ENCODE data around the gene RLF. TPM values are rescaled to one million over a fixed set of nuclear protein-coding genes. Genes with fewer than 3 reads are reported as not detected.

The RLF gene
- total and polyA plus RNA-seq, 9 of the 15 experiments (the other 6 are each of a cell fraction or from before 2014, with no cell fraction given) = 3.6 to 35.0 (median 21.2) TPM

GRCh38 chr1:40179496-40180089 lies 18.4 kb downstream of the RLF start:
- intact Hi-C loops (cut with micrococcal nuclease) (no loop called here), in situ Hi-C loops (cut with MboI) (no loop called here)
- Histone ChIP-seq H3K9me3 (replicated peaks; ENCODE audit: control insufficient read depth, insufficient read depth, low read depth, low read length) (no peaks in the 10 kb centered on the region), H3K4me1 (replicated peaks in 1 of 2; ENCODE audit: control insufficient read depth in 2 of 2, insufficient read depth in 2 of 2, low read length in 2 of 2) (peaks cover 34 to 47% of the 10 kb centered on the region in 2 experiments; a peak in 4 of 5 replicates), H3K4me2 (ENCODE audit: insufficient read depth, low read length) (peak overlapping the region; percentile 40; the same call in 1 of the 2 replicates), H3K36me3 (ENCODE audit: control insufficient read depth, insufficient read depth, low read length) (no peaks in the 10 kb centered on the region; the same call in 2 of the 3 replicates), H4K20me1 (replicated peaks; ENCODE audit: control insufficient read depth, insufficient read depth, low read length) (peaks cover 15% of the 10 kb centered on the region; the same call in 1 of the 2 replicates), H3K79me2 (ENCODE audit: control insufficient read depth, insufficient read depth, low read length) (peaks cover 99% of the 10 kb centered on the region), H2AFZ (ENCODE audit: low read depth, low read length) (no peak overlapping the region), H3K9ac (ENCODE audit: insufficient read depth in 1 of 2, low read depth in 2 of 2, low read length in 2 of 2) (no peak overlapping the region), H3K27ac (ENCODE audit: extremely low read depth, low read depth, low read length) (peak overlapping the region; percentile 19; the same call in 2 of the 3 replicates), H3K9me1 (ENCODE audit: control insufficient read depth, insufficient read depth, low read length) (no peaks in the 10 kb centered on the region), H3K4me3 (no peak overlapping the region), H3K27me3 (ENCODE audit: control insufficient read depth in 2 of 2, insufficient read depth in 2 of 2, low read length in 2 of 2) (no peaks in the 10 kb centered on the region)
- ATAC-seq = no peak
- no TSS peak for BruUV-seq (replicated peaks)
- TF ChIP-seq CEBPB (tag; IDR thresholded peaks at IDR 0.05) (peak; percentile 75), CEBPG (CRISPR knock-in tag; IDR thresholded peaks at IDR 0.05) (no peak), CEBPG (tag; conservative IDR thresholded peaks at IDR 0.05 in 1 of 2, IDR thresholded peaks at IDR 0.05 in 1 of 2) (peak; percentile 27 to 64; a peak in 2 of 4 replicates), ILK (tag; IDR thresholded peaks at IDR 0.05; ENCODE audit: borderline replicate concordance, low read depth) (0 out of 2 replicates have a peak, but pooled peaks have one; percentile 9), LEF1 (IDR thresholded peaks at IDR 0.05) (no peak)
- ChIA-PET POLR2A (no interaction called here), CTCF (ENCODE audit: low intra/inter-chr PET ratio) (no interaction called here)
- DNase-seq (ENCODE audit: extremely low read depth in 1 of 4, low spot score in 3 of 4) = no peak
- FAIRE-seq = no peak
- 58% methylated on average over 3 of the region's 3 CpGs for WGBS (ENCODE audit: insufficient coverage, low coverage, missing lambda C conversion rate)
